HCT116 (cell line): ENCODE results near the gene CDH4. TPM values are rescaled to one million over a fixed set of nuclear protein-coding genes. Genes with fewer than 3 reads are reported as not detected.

Experiments used
- ATAC-seq: fragments of 200-7000 bp; cut with Tn5 transposase; 2 replicates; pipeline ENCODE4 v1.9.1; 2020; ENCODE audit warnings: mild to moderate bottlenecking, moderate library complexity
- BruUV-seq: library from RNA; stranded (reverse); fragments of 400-500 nt; replicated peaks from 2 replicates; lab custom pipeline; 2021; lab: Mats Ljungman, UMichigan
- CTCF ChIA-PET: fragments of 300-600 bp; sonication (Branson Sonifier 250); formaldehyde crosslinking; loops from one replicate; lab custom pipeline; 2021; ENCODE audit warnings: antibody characterized with exemption; lab: Charles Lee
- POLR2A ChIA-PET: fragments of 300-600, 350-600 bp; sonication (Branson Sonifier 250); formaldehyde crosslinking; loops from one replicate; lab custom pipeline; 2021; ENCODE audit warnings: antibody characterized with exemption; lab: Charles Lee
- RAD21 ChIA-PET, 2 experiments: fragments of 300-600 bp; sonication (Branson Sonifier 250); formaldehyde crosslinking; loops; one replicate each; lab custom pipeline; 2023; ENCODE audit warnings: low total read pairs in 2 of 2; ENCODE audit not compliant: uncharacterized antibody in 2 of 2, unreplicated experiment in 2 of 2, low non-redundant PET in 1 of 2; lab: Charles Lee
- DNase-seq: peaks from one replicate; pipeline ENCODE4 v3.0.0-alpha.2; 2010; ENCODE audit warnings: low read depth, low spot score
- H2AFZ ChIP-seq: fragments of 200-600 bp; shearing (Covaris generic), sonication (generic); 2 replicates; pipeline ENCODE4 v1.6.1; 2017; ENCODE audit warnings: low read depth, mixed run types, mixed read lengths, antibody characterized with exemption, low read length; ENCODE audit not compliant: poor library complexity, severe bottlenecking
- H3K27ac ChIP-seq: 2 replicates; pipeline ENCODE4 v1.5.1; 2012; ENCODE audit warnings: low read depth, low read length
- H3K27me3 ChIP-seq: fragments of 200-600 bp; sonication (generic); 2 replicates; pipeline ENCODE4 v1.6.1; 2016; ENCODE audit warnings: mixed run types, low read length, mixed read lengths; ENCODE audit not compliant: insufficient read depth
- H3K36me3 ChIP-seq, 2 experiments: fragments of 200-500 bp in 1 of 2; fragments of 200-600 bp in 1 of 2; sonication (Bioruptor generic) in 1 of 2; sonication (generic) in 1 of 2; 2 replicates each; pipeline versions ENCODE4 v1.5.1 to v1.6.1; 2014 to 2016; ENCODE audit warnings: low read length in 2 of 2, inconsistent platforms in 1 of 2, mixed read lengths in 1 of 2, mixed run types in 1 of 2; ENCODE audit not compliant: insufficient read depth in 2 of 2, control insufficient read depth in 1 of 2
- H3K4me1 ChIP-seq, 2 experiments: fragments of 200-600 bp in 1 of 2; sonication (generic) in 1 of 2; 2 replicates each; pipeline versions ENCODE4 v1.5.1 to v1.6.1; 2012 to 2017; ENCODE audit warnings: low read length in 2 of 2, inconsistent platforms in 1 of 2, mild to moderate bottlenecking in 1 of 2, mixed read lengths in 1 of 2, mixed run types in 1 of 2, moderate library complexity in 1 of 2; ENCODE audit not compliant: insufficient read depth in 2 of 2, control insufficient read depth in 1 of 2
- H3K4me2 ChIP-seq: fragments of 200-600 bp; sonication (generic); 2 replicates; pipeline ENCODE4 v1.6.1; 2017; ENCODE audit warnings: mixed run types, low read length, mixed read lengths
- H3K4me3 ChIP-seq, 2 experiments: fragments of 200-600 bp in 1 of 2; sonication (generic) in 1 of 2; replicated peaks in 1 of 2; 2 replicates each; pipeline ENCODE4 v1.5.1; 2011 to 2016; ENCODE audit warnings: low read length in 2 of 2, control low read depth in 1 of 2, low read depth in 1 of 2, mild to moderate bottlenecking in 1 of 2, mixed read lengths in 1 of 2, mixed run types in 1 of 2
- H3K79me2 ChIP-seq: fragments of 200-600 bp; sonication (generic); 2 replicates; pipeline ENCODE4 v1.6.1; 2017; ENCODE audit warnings: mild to moderate bottlenecking, mixed run types, low read length, moderate library complexity, mixed read lengths; ENCODE audit not compliant: insufficient read depth
- H3K9ac ChIP-seq: fragments of 200-600 bp; sonication (generic); 2 replicates; pipeline ENCODE4 v1.6.1; 2016; ENCODE audit warnings: low read length, mixed read lengths
- H3K9me2 ChIP-seq: fragments of 200-600 bp; sonication (generic), shearing (Covaris generic); 2 replicates; pipeline ENCODE4 v1.6.1; 2017; ENCODE audit warnings: mixed run types, mild to moderate bottlenecking, moderate library complexity; ENCODE audit not compliant: insufficient read depth
- H3K9me3 ChIP-seq, 2 experiments: fragments of 200-500 bp in 1 of 2; fragments of 200-600 bp in 1 of 2; sonication (Bioruptor generic) in 1 of 2; sonication (generic) in 1 of 2; 2 replicates each; pipeline ENCODE4 v1.6.1; 2014 to 2017; ENCODE audit warnings: low read length in 2 of 2, mixed read lengths in 2 of 2, inconsistent platforms in 1 of 2, low read depth in 1 of 2, mild to moderate bottlenecking in 1 of 2, mixed run types in 1 of 2, moderate library complexity in 1 of 2; ENCODE audit not compliant: control insufficient read depth in 1 of 2, insufficient read depth in 1 of 2
- H4K20me1 ChIP-seq: fragments of 200-600 bp; sonication (generic), shearing (Covaris generic); 2 replicates; pipeline ENCODE4 v1.6.1; 2017; ENCODE audit warnings: mixed run types, mild to moderate bottlenecking, moderate library complexity; ENCODE audit not compliant: insufficient read depth
- CBX3 ChIP-seq: IDR thresholded peaks from 2 replicates; pipeline ENCODE4 v1.6.1; 2012; ENCODE audit warnings: low read depth
- CEBPB ChIP-seq: IDR thresholded peaks from 2 replicates; pipeline ENCODE4 v1.6.1; 2012; ENCODE audit warnings: low read depth
- ELF1 ChIP-seq: IDR thresholded peaks from 2 replicates; pipeline ENCODE4 v1.6.1; 2012; ENCODE audit warnings: low read depth, borderline replicate concordance
- EZH2 ChIP-seq: fragments of 200-600 bp; sonication (generic); IDR thresholded peaks from 2 replicates; pipeline ENCODE4 v1.6.1; 2017; ENCODE audit warnings: antibody characterized with exemption, mixed run types
- EZH2phosphoT487 ChIP-seq: fragments of 200-600 bp; IDR thresholded peaks from 2 replicates; pipeline ENCODE4 v1.6.1; 2018; ENCODE audit warnings: antibody characterized with exemption, borderline replicate concordance
- FOSL1 ChIP-seq: IDR thresholded peaks from 2 replicates; pipeline ENCODE4 v1.6.1; 2012; ENCODE audit warnings: low read depth
- JUND ChIP-seq: IDR thresholded peaks from 2 replicates; pipeline ENCODE4 v1.6.1; 2012
- POLR2A ChIP-seq: IDR thresholded peaks from 2 replicates; pipeline ENCODE4 v1.7.0; 2011; ENCODE audit warnings: borderline replicate concordance; ENCODE audit not compliant: insufficient read depth, insufficient read length; ENCODE audit errors: extremely low read depth
- POLR2AphosphoS5 ChIP-seq: IDR thresholded peaks from 2 replicates; pipeline ENCODE4 v1.6.1; 2011; ENCODE audit warnings: mild to moderate bottlenecking, low read depth, low read length, moderate library complexity
- RAD21 ChIP-seq: IDR thresholded peaks from 2 replicates; pipeline ENCODE4 v1.6.1; 2012; ENCODE audit warnings: low read depth, mild to moderate bottlenecking
- SRF ChIP-seq: IDR thresholded peaks from 2 replicates; pipeline ENCODE4 v1.6.1; 2012; ENCODE audit warnings: low read depth
- TCF7L2 ChIP-seq: IDR thresholded peaks from 2 replicates; pipeline ENCODE4 v1.7.0; 2011; ENCODE audit warnings: borderline replicate concordance, inconsistent platforms; ENCODE audit not compliant: insufficient read depth, insufficient read length; ENCODE audit errors: extremely low read depth
- ZFX ChIP-seq: fragments of 450-650 bp; IDR thresholded peaks from 2 replicates; pipeline ENCODE4 v1.6.1; 2017
- intact Hi-C: fragments of 100-400 bp; cut with micrococcal nuclease; formaldehyde crosslinking; loops from 2 replicates; pipeline ENCODE4 v1.10.0; 2022
- total RNA-seq: library from RNA; stranded (reverse); gene quantifications from one replicate; pipeline ENCODE4 v1.2.1, GENCODE V29; 2021; ENCODE audit not compliant: unreplicated experiment
- TF ChIP-seq, protein P1 (sequence below): IDR thresholded peaks from 2 replicates; pipeline ENCODE4 v1.6.1; 2011; ENCODE audit warnings: mild to moderate bottlenecking, low read length, moderate library complexity; ENCODE audit not compliant: insufficient replicate concordance; ENCODE audit errors: extremely low read depth
- TF ChIP-seq, protein P2 (sequence below), 3 experiments: fragments of 200-600 bp in 1 of 3; sonication (generic) in 1 of 3; IDR thresholded peaks in 2 of 3; conservative IDR thresholded peaks in 1 of 3; 2 replicates each; pipeline ENCODE4 v1.5.1; 2012 to 2017; ENCODE audit warnings: low read depth in 2 of 3, low read length in 2 of 3, antibody characterized with exemption in 1 of 3, borderline replicate concordance in 1 of 3, control low read depth in 1 of 3, mild to moderate bottlenecking in 1 of 3, mixed read lengths in 1 of 3, mixed run types in 1 of 3, moderate library complexity in 1 of 3; ENCODE audit not compliant: insufficient read depth in 1 of 3
- TF ChIP-seq, protein P3 (sequence below): IDR thresholded peaks from 2 replicates; pipeline ENCODE4 v1.6.1; 2012

The CDH4 gene
- total RNA-seq, 1 experiment from 2014 or later = not detected

DNA sequence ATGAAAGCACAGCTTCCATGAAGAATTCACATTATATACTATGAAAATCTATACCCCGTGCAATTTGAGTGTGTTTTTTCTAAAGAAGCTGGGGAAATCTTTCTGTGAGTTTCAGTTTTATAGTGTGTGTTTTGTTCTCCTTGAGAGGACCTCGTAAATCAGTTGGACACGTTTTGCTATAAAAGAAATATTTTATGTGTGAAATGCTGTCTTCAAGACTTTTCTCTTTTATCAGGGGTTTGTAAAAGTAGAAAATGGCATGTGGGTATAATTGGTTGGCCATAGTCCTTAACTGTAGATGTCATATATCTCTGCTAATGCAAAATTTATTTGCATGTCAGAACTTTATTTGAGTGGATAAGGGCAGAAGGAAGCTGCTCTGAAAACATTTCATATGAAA, 186.2 kb downstream of the CDH4 start:
- H3K4me2 ChIP-seq = no peak overlapping the region
- H2AFZ ChIP-seq = no peak overlapping the region
- peaks cover 0 to 4% of the 10 kb centered on the region in 2 experiments; a peak in 2 of 4 replicates for H3K9me3 ChIP-seq
- no peaks in the 10 kb centered on the region for H3K79me2 ChIP-seq
- intact Hi-C loops = no loop called here
- H3K4me1 ChIP-seq = no peaks in the 10 kb centered on the region
- ChIA-PET CTCF (no interaction called here), RAD21 (no interaction called here), POLR2A (no interaction called here)
- no peaks in the 10 kb centered on the region for H3K9me2 ChIP-seq
- no peak overlapping the region for H3K27ac ChIP-seq
- H3K4me3 ChIP-seq = no peak overlapping the region
- no peak overlapping the region for H3K9ac ChIP-seq
- no peaks in the 10 kb centered on the region for H3K36me3 ChIP-seq
- H4K20me1 ChIP-seq = no peaks in the 10 kb centered on the region
- BruUV-seq = no TSS peak
- no peaks in the 10 kb centered on the region for H3K27me3 ChIP-seq
- no peak for ATAC-seq
- no peak for DNase-seq
- TF ChIP-seq POLR2A = no peak
- no peak for TF ChIP-seq POLR2AphosphoS5
- no peak for TF ChIP-seq CBX3
- TF ChIP-seq, protein P1, sequence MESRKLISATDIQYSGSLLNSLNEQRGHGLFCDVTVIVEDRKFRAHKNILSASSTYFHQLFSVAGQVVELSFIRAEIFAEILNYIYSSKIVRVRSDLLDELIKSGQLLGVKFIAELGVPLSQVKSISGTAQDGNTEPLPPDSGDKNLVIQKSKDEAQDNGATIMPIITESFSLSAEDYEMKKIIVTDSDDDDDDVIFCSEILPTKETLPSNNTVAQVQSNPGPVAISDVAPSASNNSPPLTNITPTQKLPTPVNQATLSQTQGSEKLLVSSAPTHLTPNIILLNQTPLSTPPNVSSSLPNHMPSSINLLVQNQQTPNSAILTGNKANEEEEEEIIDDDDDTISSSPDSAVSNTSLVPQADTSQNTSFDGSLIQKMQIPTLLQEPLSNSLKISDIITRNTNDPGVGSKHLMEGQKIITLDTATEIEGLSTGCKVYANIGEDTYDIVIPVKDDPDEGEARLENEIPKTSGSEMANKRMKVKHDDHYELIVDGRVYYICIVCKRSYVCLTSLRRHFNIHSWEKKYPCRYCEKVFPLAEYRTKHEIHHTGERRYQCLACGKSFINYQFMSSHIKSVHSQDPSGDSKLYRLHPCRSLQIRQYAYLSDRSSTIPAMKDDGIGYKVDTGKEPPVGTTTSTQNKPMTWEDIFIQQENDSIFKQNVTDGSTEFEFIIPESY = no peak

DNA sequence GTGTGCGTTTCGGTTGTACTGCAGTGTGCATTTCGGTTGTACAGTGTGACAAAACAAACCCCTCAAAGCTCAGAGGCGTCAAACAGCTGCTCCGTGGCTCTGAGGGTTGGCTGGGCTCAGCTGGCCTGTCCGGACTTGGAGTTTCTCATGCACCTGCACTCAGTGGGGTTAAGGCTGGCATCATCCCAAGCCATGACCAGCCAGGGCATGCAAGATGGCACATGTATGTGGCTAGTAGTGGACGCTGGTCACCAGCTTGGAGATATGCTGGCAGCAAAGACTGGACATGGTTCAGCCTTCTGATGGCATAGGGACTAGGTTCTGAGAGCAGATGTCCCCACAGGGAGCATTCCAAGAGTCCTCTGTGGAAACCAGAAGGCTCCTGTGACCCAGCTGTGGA, 187.2 kb downstream of the CDH4 start:
- no peaks in the 10 kb centered on the region for H4K20me1 ChIP-seq
- H3K4me3 ChIP-seq = no peak overlapping the region
- TF ChIP-seq, protein P2, sequence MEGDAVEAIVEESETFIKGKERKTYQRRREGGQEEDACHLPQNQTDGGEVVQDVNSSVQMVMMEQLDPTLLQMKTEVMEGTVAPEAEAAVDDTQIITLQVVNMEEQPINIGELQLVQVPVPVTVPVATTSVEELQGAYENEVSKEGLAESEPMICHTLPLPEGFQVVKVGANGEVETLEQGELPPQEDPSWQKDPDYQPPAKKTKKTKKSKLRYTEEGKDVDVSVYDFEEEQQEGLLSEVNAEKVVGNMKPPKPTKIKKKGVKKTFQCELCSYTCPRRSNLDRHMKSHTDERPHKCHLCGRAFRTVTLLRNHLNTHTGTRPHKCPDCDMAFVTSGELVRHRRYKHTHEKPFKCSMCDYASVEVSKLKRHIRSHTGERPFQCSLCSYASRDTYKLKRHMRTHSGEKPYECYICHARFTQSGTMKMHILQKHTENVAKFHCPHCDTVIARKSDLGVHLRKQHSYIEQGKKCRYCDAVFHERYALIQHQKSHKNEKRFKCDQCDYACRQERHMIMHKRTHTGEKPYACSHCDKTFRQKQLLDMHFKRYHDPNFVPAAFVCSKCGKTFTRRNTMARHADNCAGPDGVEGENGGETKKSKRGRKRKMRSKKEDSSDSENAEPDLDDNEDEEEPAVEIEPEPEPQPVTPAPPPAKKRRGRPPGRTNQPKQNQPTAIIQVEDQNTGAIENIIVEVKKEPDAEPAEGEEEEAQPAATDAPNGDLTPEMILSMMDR (IDR thresholded peaks at IDR 0.05 in 2 of 3, conservative IDR thresholded peaks at IDR 0.05 in 1 of 3; ENCODE audit: borderline replicate concordance in 1 of 3, insufficient read depth in 1 of 3, low read depth in 2 of 3, low read length in 2 of 3) = no peak
- TF ChIP-seq, protein P3, sequence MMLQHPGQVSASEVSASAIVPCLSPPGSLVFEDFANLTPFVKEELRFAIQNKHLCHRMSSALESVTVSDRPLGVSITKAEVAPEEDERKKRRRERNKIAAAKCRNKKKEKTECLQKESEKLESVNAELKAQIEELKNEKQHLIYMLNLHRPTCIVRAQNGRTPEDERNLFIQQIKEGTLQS = no peak
- TF ChIP-seq EZH2 = no peak
- no peak for TF ChIP-seq EZH2phosphoT487
- TF ChIP-seq CEBPB = no peak
- no peak for TF ChIP-seq FOSL1
- no peak for TF ChIP-seq SRF
- TF ChIP-seq ELF1 = no peak
- no peak for TF ChIP-seq JUND
- TF ChIP-seq POLR2A = no peak
- no peak for TF ChIP-seq RAD21
- TF ChIP-seq, protein P1 = no peak
- TF ChIP-seq ZFX = no peak
- no peak for TF ChIP-seq TCF7L2
- TF ChIP-seq POLR2AphosphoS5 = no peak
- TF ChIP-seq, all 23 proteins: peak for 0
- POLR2A ChIA-PET = no interaction called here
- Histone ChIP-seq H3K9me2 (no peaks in the 10 kb centered on the region), H3K4me1 (no peaks in the 10 kb centered on the region), H3K9ac (no peak overlapping the region), H3K36me3 (no peaks in the 10 kb centered on the region), H2AFZ (no peak overlapping the region), H3K27me3 (no peaks in the 10 kb centered on the region), H3K27ac (no peak overlapping the region), H3K9me3 (peaks cover 0 to under 1% of the 10 kb centered on the region in 2 experiments; a peak in 2 of 4 replicates), H3K79me2 (no peaks in the 10 kb centered on the region), H3K4me2 (no peak overlapping the region)
- CTCF ChIA-PET = no interaction called here
- BruUV-seq = no TSS peak
- intact Hi-C loops = no loop called here
- no peak for DNase-seq
- RAD21 ChIA-PET = no interaction called here
- ATAC-seq = no peak
